Embryonic facial prominence (tissue), 1 donor: ENCODE results near the gene TIAM2.

Source experiments
- DNase-seq: peaks from one replicate; pipeline ENCODE4 v3.0.0-alpha.2; 2016; ENCODE audit errors: extremely low spot score

TIAM2 gene

GRCh38 chr6:155234167-155234566, 239.1 kb downstream of the TIAM2 start:
- no peak for DNase-seq

DNA sequence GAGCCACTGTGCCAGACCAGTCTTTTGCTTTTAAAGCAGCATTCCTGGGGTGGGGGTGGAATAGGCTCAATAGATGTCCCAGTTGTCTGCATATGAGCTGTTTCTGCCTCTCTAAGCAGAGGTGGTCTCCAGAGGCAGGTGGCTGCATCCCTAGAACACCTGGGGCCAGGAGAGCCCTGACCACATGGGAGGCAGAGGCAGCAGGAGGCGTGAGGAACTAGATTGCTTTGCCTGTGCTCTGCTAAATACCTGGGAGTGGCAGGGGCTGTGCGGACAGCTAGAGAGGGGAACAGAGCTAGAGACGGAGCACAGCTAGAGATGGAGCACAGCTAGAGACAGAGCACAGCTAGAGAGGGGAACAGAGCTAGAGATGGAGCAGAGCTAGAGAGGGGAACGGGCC, 239.6 kb downstream of the TIAM2 start:
- DNase-seq: no peak

DNA sequence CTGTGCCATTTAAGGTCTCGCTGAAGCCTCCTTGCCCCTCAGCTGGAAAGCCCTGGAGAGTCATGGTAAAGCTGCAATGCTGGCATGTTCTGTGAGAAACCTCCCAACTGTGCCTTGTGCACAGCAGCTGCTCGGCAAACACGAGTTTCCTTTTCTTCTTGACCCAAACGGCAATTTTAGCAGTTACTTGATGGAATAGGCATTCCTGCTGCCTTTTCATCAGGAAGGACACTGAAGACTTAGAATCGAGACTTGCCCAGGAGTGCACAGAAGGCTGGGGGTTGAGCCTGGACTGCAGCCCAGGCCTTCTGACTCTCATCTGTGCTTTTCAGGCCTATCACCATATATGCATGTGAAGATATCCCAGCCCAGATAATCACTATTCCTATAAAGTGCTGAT, 240.0 kb downstream of the TIAM2 start:
- no peak for DNase-seq

- no peak for DNase-seq
Observed at GRCh38 chr6:155237613-155238012, 242.5 kb downstream of the TIAM2 start.

DNA sequence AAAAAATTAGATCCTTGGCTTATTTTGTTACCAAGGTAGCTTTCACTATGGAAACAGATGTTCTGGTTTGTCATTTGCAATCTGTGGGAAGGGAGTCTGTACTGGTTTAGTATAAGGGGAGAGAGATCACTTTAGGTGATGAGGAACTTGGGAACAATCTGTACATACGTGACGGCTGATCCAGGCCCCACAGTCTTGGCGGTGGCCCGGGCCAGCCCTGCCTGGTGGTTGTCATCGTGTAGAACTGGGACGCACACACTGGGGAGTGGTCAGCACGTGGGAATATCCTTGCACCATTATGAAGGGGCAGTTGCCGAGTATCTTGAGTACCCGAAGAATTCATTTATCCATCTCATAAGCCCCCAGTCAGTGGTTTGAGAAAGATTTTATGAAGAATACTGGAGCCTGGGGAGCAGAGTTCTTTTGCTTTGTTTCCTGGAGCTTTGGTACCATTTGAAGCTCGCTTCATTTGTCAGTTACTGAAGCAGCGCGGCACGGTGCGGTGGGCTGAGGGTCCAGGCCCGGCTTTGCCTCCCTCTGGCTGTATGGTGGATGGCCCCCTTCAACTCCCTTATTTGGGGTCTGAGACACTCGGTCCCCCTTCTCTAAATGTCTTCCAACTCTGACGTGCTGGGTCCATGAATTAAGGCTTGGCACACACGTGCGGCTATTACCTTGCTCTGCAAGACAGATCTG, 245.9 kb downstream of the TIAM2 start:
- DNase-seq: no peak

DNA sequence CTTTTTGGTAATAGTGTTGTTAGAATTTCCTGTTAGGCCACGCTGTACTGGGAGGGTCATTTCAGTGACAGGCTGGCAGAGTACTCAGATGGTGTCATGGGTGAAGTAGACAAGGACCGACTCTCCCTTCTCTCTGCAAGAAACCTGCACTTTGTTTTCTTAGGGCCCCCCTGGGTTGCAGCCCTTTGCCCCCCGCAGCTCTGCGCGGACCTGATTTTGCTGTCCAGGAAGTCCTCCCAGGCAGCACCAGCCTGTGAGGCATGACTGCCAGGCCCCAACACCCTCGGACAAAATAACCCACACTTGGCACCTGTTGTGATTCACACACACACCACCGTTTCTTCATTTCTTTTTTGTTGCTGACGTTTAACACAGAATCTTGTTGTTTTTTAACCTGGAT, 246.9 kb downstream of the TIAM2 start:
- DNase-seq: no peak

DNA sequence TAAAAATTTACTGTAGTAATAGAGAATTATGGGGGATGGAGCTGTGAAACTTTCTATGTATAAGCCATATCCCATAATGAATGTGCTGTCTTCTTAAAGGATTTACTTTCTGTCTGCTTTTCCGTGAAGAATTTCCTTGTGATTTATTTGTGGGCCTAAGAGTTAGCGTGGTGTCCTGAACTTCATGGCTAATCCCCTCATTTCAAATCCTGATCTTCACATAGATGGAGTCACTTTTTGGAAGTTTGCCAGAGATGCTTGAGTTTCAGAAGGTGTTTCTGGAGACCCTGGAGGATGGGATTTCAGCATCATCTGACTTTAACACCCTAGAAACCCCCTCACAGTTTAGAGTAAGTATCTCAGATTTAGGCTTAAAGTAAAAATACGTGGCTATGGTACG, 249.3 kb downstream of the TIAM2 start:
- DNase-seq: no peak

- DNase-seq: no peak
Observed at GRCh38 chr6:155245193-155245592, 250.1 kb downstream of the TIAM2 start.

GRCh38 chr6:155245831-155246230, 250.7 kb downstream of the TIAM2 start:
- no peak for DNase-seq

DNA sequence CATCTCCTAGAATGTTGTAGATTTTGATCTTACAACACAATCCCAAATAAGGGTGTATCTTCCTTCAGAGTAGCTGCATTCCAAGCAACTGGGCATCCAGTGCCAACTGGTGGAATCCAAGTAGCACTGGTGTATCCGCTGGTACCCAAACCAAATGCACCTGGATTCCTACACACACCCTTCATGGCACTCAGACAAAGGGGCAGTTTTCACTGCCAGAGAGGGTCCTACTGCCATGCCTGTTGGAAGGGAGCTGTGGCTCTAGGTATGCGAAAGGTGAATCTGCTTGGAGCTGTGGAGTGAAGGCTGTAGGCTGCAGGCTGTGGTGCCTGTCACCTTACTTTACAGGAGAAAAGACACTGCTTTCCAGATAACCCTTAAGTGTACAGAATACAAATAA, 251.7 kb downstream of the TIAM2 start:
- DNase-seq: no peak

DNA sequence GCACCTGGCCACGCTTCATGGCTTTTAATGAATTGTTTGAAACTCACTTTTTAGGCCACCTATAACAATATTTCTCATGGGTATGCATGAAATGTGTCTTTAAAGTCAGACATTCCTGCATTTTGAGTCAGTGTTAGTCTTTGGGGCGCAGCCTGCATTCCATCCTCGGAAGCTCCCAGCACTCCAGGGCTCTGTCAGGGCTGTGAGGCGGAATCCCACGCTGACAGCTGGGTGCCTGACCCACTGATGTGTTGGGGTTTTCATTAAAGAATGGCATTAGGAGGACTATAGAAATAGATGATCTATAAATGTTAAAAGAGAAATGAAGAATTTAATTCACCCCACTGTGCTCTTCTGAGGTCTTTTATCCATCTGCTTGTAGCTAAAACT, 252.5 kb downstream of the TIAM2 start:
- no peak for DNase-seq

DNA sequence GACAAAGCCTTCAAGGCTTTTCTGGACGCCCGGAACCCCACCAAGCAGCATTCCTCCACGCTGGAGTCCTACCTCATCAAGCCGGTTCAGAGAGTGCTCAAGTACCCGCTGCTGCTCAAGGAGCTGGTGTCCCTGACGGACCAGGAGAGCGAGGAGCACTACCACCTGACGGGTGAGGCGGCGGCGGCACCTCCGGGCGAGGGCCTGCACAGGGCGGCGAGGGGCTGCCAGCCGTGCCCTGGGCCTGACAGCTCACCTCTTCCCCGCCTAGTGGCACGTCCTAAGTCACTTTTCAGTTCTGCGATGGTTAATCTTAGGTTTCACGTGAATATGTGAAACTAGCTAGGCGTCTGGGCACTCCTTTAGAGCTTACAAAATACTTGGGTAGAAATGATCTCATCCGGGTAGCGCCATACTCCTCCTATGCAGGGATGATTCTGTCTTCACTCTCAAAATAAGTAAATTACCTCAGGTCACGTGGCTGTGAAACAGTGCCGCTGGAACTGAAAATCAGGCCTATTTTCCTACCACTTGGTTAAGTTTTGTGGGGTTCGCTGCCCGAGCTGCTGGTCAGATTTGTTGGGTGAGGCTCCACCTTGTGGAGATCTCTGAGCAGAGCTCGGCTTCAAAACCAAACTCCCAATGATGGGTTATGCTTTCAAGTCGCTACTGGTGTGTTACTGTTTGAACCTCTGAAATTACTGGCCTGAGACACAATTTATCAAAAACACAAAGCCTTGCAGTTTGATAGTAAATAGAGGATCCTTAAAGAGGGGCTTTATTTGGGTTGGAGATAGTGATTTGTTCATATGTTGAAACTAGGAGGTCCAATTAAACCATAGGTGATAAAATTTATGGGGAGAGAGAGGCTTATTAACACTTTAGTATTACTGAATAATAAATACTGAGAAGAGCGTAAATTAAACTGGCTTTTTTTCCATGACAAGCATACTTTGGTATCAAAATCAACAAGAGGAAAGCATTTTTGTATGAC, 253.2 kb downstream of the TIAM2 start:
- no peak for DNase-seq

DNA sequence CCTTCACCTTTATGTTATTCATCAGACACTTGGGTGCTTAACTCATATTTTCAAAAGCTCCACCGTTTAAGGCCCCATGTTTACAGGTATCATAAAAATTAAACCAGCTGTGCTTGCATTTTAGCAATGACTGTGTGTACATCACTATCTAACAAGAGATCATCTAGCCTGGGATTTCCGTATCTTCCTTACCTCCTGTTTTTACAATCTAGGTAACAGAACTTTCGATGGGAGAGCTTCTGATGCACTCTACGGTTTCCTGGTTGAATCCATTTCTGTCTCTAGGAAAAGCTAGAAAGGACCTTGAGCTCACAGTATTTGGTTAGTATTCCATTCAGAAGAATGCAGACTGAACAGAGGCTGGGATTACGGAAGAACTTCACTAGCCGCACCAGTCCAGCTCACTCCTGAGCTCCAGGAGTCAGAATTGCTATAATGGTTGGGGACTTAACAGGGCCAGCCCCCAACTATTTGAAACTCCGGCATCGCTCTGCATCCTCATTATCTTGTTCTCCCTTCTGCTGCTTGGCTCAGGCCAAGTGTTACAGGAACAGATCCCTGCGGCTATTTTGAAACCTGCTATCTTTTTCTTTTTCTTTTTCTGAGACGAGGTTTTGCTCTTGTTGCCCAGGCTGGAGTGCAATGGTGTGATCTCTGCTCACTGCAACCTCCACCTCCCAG, 255.7 kb downstream of the TIAM2 start:
- no peak for DNase-seq

GRCh38 chr6:155252581-155252980, 257.5 kb downstream of the TIAM2 start:
- no peak for DNase-seq

DNA sequence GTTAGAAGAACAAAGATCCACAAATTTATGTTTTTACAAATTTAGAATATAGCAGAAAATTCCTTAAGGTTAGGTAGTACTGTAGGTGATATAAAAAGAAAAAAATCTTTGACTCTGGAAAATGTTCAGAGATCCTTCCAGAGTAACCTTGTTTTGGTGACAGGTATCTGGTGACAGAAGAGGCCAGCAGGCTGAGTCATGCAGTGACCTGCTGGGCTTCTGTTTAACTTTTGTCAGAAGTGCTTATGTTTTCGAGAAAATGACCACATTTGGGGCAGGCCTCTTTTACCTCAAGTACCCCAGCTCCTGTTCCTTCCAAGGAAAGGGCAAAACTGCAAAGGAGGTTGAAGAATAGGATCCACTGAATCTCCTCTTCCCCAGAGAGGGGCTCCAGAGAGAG, 258.2 kb downstream of the TIAM2 start:
- DNase-seq: no peak

DNA sequence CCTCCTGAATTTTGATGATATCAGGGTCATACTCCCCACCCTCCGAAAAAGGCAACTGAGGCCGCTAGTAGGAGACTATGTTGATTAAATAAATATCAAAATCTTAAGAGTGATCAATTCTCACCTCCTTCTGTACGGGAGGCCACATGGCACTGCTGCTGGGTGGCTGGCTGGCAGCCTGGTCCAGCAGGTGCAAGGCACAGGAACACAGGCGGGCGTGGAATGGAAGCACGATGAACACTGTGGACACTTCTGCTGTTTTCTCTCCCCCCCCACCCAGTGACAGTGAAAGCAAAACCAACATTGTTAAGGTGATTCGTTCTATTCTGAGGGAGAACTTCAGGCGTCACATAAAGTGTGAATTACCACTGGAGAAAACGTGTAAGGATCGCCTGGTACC, 259.0 kb downstream of the TIAM2 start:
- DNase-seq: no peak

GRCh38 chr6:155256122-155256795, 261.1 kb downstream of the TIAM2 start:
- no peak for DNase-seq

GRCh38 chr6:155257796-155258195, 262.7 kb downstream of the TIAM2 start:
- DNase-seq: no peak

DNA sequence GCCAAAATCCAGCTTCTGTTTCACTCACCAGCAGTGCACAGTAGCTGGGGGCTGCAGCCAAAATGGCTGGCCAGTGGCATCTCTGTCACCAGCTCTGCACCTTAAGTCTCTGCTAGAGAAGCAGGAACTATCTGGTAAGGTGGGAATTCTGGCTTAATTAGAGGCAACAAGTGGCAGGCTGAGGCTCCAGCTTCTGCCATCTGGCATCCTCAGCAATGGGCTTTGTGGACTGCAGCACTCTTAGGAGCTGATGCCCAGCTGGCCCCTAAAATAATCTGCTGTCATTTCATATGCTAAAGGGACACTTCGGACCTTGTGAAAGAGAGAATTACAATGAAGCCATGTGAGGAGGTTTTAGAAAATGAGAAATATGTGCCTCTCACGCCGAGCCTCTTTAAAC, 264.1 kb downstream of the TIAM2 start:
- DNase-seq: no peak

- DNase-seq: no peak
Observed at GRCh38 chr6:155259897-155260296, 264.8 kb downstream of the TIAM2 start.

DNA sequence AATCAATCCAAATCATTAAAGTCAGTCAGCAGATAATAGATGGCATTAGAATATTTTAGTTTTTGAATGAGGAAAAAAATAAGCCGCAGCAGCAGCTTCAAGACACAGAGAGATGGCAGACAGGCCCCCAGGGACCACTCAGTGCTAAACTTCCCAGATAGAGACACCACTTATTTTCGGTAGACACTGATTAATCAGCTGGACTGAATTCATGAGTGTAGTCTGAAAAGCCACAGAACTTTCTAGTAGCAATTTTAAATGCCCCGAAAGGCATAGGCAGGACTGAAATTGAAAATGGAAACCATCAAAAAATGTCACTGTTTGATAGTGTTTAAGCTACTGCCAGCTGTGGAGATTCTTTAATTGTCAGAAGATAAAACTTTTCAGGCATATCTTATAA, 265.6 kb downstream of the TIAM2 start:
- DNase-seq: no peak
